ENCODE results near the gene ARHGAP28.
A peak's percentile ranks its signal among the peaks of the same experiment; 100 is the strongest.

ARHGAP28 gene

DNA sequence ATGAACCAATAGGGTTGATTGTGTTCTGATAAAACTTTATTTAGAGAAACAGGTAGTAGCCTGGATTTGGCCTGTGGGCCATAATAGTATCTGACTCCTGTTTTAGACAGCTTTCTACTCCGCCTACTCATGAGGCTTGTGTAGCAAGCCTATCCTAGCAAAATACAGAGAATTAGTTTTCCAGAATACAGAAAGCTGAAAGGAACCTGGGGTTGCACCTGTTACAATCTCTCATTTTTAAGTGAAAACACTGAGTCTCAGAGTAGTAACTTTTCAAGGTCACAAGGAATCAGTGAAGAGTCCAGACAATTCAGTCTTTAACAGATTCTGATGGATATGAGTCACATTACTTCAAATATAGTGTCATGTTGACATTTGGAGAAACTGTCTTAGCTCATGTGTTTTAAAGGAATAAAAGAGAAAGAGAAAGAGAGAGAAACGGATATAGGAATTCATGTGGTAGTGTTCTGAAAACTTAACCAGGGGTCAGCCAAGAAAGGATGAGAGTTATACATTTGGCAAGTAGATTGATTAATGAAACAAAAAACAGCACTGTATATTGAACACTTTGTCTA is 17.0 kb downstream of the ARHGAP28 start:
- Histone ChIP-seq H3K27ac (ENCODE audit: insufficient read depth, low read depth, low read length, poor library complexity, severe bottlenecking) (no peak overlapping the region), H3K4me3 (ENCODE audit: insufficient read depth, low read depth, low read length) (no peak overlapping the region), H3K27me3 (ENCODE audit: control insufficient read depth, insufficient read depth, low read length, poor library complexity, severe bottlenecking) (no peaks in the 10 kb centered on the region), H3K9me3 (ENCODE audit: control insufficient read depth, low read length) (no peaks in the 10 kb centered on the region), H3K4me1 (ENCODE audit: control insufficient read depth, insufficient read depth, low read length) (no peaks in the 10 kb centered on the region), H3K36me3 (ENCODE audit: control insufficient read depth, insufficient read depth, low read length) (no peaks in the 10 kb centered on the region)
- 93 to 98% methylated on average over 2 of the region's 2 CpGs for WGBS, 2 experiments

DNA sequence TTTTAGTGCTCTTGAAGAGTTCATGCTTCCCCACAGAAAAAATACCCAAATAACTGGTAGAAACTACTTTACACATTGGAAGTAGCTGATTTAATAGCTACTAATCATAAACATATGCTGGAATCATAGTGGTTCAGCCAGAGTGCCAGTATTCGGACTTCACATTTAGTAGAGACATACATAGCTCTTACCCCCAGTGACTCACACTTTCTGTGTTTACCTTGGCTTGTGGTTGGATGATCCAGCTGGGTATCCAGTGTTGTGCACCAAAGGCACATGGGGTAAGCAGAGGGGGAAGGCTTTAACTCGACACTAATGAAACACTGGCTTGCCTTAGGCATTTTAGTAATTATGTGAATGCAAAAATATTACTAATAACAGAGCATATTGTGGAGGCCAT is 18.1 kb downstream of the ARHGAP28 start:
- WGBS, 2 experiments: 94 to 96% methylated on average over 2 of the region's 2 CpGs
- H3K27ac ChIP-seq (ENCODE audit: insufficient read depth, low read depth, low read length, poor library complexity, severe bottlenecking): no peak overlapping the region
- H3K27me3 ChIP-seq (ENCODE audit: control insufficient read depth, insufficient read depth, low read length, poor library complexity, severe bottlenecking): no peaks in the 10 kb centered on the region
- H3K4me3 ChIP-seq (ENCODE audit: insufficient read depth, low read depth, low read length): no peak overlapping the region
- peaks cover 11% of the 10 kb centered on the region for H3K4me1 ChIP-seq (ENCODE audit: control insufficient read depth, insufficient read depth, low read length)
- H3K36me3 ChIP-seq (ENCODE audit: control insufficient read depth, insufficient read depth, low read length): no peaks in the 10 kb centered on the region
- H3K9me3 ChIP-seq (ENCODE audit: control insufficient read depth, low read length): no peaks in the 10 kb centered on the region

DNA sequence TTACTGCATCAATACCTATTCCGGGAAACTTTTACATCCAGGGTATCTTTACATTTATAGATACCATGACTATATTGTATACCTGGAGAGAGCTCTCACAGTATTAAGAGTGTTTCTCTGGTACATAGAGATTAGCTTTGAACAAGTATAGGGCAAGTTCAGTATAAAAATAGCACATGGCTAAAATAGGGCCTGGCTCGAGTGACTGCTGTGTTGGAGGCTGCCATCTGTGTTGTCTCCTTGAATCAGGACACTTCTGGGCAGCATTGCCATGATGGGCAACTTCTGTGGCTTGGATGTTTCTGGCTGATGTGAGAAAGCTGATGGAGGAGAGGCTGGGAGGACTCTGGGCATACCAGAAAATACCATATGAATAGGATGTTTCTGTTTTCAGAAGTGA is 18.7 kb downstream of the ARHGAP28 start:
- no peak overlapping the region for H3K27ac ChIP-seq (ENCODE audit: insufficient read depth, low read depth, low read length, poor library complexity, severe bottlenecking)
- no peak overlapping the region for H3K4me3 ChIP-seq (ENCODE audit: insufficient read depth, low read depth, low read length)
- H3K9me3 ChIP-seq (ENCODE audit: control insufficient read depth, low read length): no peaks in the 10 kb centered on the region
- H3K36me3 ChIP-seq (ENCODE audit: control insufficient read depth, insufficient read depth, low read length): no peaks in the 10 kb centered on the region
- WGBS, 2 experiments: 95 to 98% methylated on average over 1 to 2 of the region's 2 CpGs
- H3K4me1 ChIP-seq (ENCODE audit: control insufficient read depth, insufficient read depth, low read length): peaks cover 11% of the 10 kb centered on the region
- H3K27me3 ChIP-seq (ENCODE audit: control insufficient read depth, insufficient read depth, low read length, poor library complexity, severe bottlenecking): no peaks in the 10 kb centered on the region

DNA sequence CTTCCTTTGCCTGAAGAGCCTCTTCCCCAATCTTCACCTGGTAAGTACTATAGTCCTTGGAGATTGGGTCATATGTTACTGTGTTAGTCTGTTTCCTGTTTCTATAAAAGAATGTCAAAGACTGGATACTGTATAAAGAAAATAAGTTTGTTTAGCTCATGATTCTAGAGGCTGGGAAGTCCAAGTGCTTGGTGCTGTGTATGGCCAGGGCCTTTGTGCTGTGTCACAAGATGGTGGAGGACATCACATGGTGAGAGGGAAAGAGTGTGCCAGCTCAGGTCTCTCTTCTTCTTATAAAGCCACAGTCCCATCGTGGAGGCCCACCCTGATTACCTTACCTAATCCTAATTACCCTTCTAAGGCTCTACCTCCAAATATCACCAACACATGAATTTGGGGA is 20.9 kb downstream of the ARHGAP28 start:
- no peaks in the 10 kb centered on the region for H3K36me3 ChIP-seq (ENCODE audit: control insufficient read depth, insufficient read depth, low read length)
- no peak overlapping the region for H3K4me3 ChIP-seq (ENCODE audit: insufficient read depth, low read depth, low read length)
- no peaks in the 10 kb centered on the region for H3K9me3 ChIP-seq (ENCODE audit: control insufficient read depth, low read length)
- WGBS, 2 experiments: 86 to 91% methylated on average over 1 of the region's 1 CpG
- no peaks in the 10 kb centered on the region for H3K27me3 ChIP-seq (ENCODE audit: control insufficient read depth, insufficient read depth, low read length, poor library complexity, severe bottlenecking)
- peaks cover 11% of the 10 kb centered on the region for H3K4me1 ChIP-seq (ENCODE audit: control insufficient read depth, insufficient read depth, low read length)
- H3K27ac ChIP-seq (ENCODE audit: insufficient read depth, low read depth, low read length, poor library complexity, severe bottlenecking): no peak overlapping the region

DNA sequence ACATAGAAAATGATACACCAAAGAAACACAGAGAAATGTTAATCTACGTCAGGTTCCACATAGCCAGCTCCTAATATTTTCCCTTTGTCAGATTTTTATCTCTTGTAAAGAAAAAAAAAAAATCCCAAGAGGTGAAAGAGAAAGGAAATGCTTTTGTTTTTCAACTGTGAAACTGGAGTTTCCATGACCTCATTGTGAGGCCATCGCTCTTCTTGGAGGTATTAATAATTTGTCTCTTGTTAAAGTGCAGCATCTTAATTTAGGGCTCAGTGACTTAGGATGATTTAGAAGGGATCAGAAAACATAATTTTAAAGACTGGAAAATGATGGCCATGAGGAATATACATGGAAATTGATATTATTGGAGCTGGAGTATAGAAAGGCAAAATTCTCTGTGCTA is 21.7 kb downstream of the ARHGAP28 start:
- H3K36me3 ChIP-seq (ENCODE audit: control insufficient read depth, insufficient read depth, low read length): no peaks in the 10 kb centered on the region
- H3K27ac ChIP-seq (ENCODE audit: insufficient read depth, low read depth, low read length, poor library complexity, severe bottlenecking): no peak overlapping the region
- WGBS, 2 experiments: 94 to 97% methylated on average over 2 of the region's 2 CpGs

DNA sequence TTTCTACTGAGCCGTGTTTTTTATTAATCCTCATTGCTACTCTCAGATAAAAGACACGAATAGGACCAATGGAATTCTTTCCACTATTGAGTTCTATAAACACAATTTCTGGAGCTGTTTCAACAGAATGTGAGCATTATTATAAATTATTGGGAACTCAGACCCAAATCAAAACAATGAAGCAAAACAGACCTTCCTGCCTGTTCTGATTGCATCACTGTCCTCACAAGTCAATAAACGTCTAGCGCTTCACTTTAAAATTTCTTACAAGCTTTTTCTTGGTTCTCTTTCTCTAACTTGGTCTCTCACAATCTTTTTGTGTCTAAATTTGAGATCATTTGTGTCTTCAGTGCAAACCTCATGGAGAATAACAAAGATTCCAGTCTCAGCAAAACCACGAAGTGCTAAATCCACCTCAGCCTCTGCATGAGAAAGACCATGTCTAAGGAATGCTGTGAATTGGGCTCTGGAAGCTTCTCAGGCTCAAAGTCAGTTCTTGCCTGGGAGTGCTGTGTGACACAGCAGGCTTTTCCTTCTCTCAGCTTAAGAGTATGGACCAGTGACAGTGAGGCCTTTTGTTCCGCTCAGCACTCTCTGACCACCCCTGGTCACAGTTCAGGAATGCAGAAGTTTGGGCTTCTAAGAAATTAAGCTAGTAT is 22.8 kb downstream of the ARHGAP28 start:
- Histone ChIP-seq H3K36me3 (ENCODE audit: control insufficient read depth, insufficient read depth, low read length) (no peaks in the 10 kb centered on the region), H3K9me3 (ENCODE audit: control insufficient read depth, low read length) (no peaks in the 10 kb centered on the region), H3K4me1 (ENCODE audit: control insufficient read depth, insufficient read depth, low read length) (peaks cover 11% of the 10 kb centered on the region), H3K4me3 (ENCODE audit: insufficient read depth, low read depth, low read length) (no peak overlapping the region), H3K27ac (ENCODE audit: insufficient read depth, low read depth, low read length, poor library complexity, severe bottlenecking) (peak overlapping the region; percentile 84), H3K27me3 (ENCODE audit: control insufficient read depth, insufficient read depth, low read length, poor library complexity, severe bottlenecking) (no peaks in the 10 kb centered on the region)
- WGBS, 2 experiments: 22 to 27% methylated on average over 6 of the region's 6 CpGs

More for the DNA sequence above, 21.7 kb downstream of the ARHGAP28 start:
- Histone ChIP-seq H3K9me3 (ENCODE audit: control insufficient read depth, low read length) (no peaks in the 10 kb centered on the region), H3K27me3 (ENCODE audit: control insufficient read depth, insufficient read depth, low read length, poor library complexity, severe bottlenecking) (no peaks in the 10 kb centered on the region), H3K4me1 (ENCODE audit: control insufficient read depth, insufficient read depth, low read length) (peaks cover 11% of the 10 kb centered on the region), H3K4me3 (ENCODE audit: insufficient read depth, low read depth, low read length) (no peak overlapping the region)

DNA sequence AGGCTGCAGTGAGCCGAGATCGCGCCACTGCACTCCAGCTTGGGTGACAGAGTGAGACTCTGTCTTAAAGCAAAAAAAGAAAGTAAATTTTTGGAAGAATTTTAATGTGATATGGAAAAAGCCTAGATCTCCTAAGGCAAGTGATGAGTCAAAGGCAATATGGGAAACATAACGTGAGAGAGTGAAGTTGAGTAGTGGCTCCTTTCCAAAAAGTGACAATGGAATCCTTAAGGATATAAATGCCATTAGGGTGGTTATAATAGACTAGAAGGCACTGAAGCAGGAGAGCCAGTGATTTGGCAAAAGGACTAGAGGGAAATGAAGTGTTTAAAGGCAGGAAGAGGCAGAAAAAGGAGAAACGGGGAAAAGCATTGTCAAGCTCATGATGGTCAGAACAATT is 25.6 kb downstream of the ARHGAP28 start:
- Histone ChIP-seq H3K36me3 (ENCODE audit: control insufficient read depth, insufficient read depth, low read length) (no peaks in the 10 kb centered on the region), H3K27me3 (ENCODE audit: control insufficient read depth, insufficient read depth, low read length, poor library complexity, severe bottlenecking) (no peaks in the 10 kb centered on the region), H3K27ac (ENCODE audit: insufficient read depth, low read depth, low read length, poor library complexity, severe bottlenecking) (no peak overlapping the region), H3K4me1 (ENCODE audit: control insufficient read depth, insufficient read depth, low read length) (peaks cover 32% of the 10 kb centered on the region), H3K4me3 (ENCODE audit: insufficient read depth, low read depth, low read length) (no peak overlapping the region), H3K9me3 (ENCODE audit: control insufficient read depth, low read length) (no peaks in the 10 kb centered on the region)
- WGBS, 2 experiments: 92 to 93% methylated on average over 5 of the region's 5 CpGs

DNA sequence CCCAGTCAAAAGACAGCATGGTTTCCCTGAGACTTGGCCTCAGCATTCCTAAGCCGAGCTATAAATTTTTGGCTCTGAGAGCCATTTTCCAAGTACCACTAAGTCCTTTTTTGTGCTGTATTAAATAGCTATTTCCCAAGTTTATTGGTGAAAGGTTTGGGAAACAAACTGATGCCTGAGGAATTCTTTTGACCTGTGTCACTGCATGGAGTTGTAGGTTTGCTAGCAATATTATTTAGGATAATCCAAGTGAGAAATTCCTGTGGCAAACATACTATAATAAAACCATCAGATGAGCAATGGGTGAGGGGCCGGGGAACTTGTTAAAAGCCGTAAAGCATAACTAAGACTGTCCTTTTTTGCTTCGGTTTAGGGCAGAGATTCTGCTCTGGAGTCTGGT is 28.4 kb downstream of the ARHGAP28 start:
- Histone ChIP-seq H3K4me1 (ENCODE audit: control insufficient read depth, insufficient read depth, low read length) (peaks cover 21% of the 10 kb centered on the region), H3K27me3 (ENCODE audit: control insufficient read depth, insufficient read depth, low read length, poor library complexity, severe bottlenecking) (no peaks in the 10 kb centered on the region), H3K36me3 (ENCODE audit: control insufficient read depth, insufficient read depth, low read length) (no peaks in the 10 kb centered on the region), H3K27ac (ENCODE audit: insufficient read depth, low read depth, low read length, poor library complexity, severe bottlenecking) (peak overlapping the region; percentile 40), H3K4me3 (ENCODE audit: insufficient read depth, low read depth, low read length) (no peak overlapping the region), H3K9me3 (ENCODE audit: control insufficient read depth, low read length) (no peaks in the 10 kb centered on the region)
- WGBS, 2 experiments: 92% methylated on average over 4 of the region's 4 CpGs

DNA sequence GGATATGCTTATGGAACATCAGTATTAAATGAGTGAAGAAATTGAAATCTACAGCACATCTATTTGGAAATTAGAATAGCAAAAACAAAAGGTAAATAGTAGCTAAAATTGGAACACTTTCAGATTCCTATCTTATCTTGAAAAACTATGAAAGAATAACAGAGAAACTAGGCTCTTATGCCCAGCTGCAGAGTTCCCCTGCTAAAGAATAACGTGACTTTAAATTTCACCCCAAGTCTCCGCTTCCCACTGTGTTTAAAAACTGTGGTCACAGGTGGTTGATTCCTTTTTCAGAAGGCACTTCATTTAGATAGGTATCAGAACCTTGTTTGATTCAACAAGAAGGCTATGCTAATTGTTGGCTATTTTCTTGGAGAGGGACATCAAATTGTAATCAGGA is 30.1 kb downstream of the ARHGAP28 start:
- Histone ChIP-seq H3K9me3 (ENCODE audit: control insufficient read depth, low read length) (no peaks in the 10 kb centered on the region), H3K27me3 (ENCODE audit: control insufficient read depth, insufficient read depth, low read length, poor library complexity, severe bottlenecking) (no peaks in the 10 kb centered on the region), H3K4me3 (ENCODE audit: insufficient read depth, low read depth, low read length) (no peak overlapping the region), H3K27ac (ENCODE audit: insufficient read depth, low read depth, low read length, poor library complexity, severe bottlenecking) (no peak overlapping the region), H3K36me3 (ENCODE audit: control insufficient read depth, insufficient read depth, low read length) (no peaks in the 10 kb centered on the region), H3K4me1 (ENCODE audit: control insufficient read depth, insufficient read depth, low read length) (peaks cover 23% of the 10 kb centered on the region)
- WGBS, 2 experiments: 55 to 61% methylated on average over 2 of the region's 2 CpGs

DNA sequence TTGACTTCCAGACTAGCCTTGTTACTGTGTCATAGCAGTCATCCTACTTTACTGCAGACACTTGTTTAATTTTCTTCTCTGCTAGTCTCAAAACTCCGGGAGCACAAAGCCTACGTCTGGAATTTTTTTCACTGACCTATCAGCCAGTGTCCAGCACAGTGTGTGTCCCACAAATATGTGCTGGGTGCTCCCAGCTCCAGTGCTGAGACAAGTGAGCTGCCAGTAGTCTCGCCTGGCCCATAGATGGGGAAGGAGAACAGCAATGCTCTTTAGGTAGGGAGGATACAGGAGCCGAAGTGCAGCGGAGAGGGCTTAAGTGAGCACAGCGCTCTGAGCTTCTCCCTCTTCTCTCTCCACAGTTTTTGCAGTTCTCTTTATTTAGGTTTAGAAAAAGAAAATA is 34.0 kb downstream of the ARHGAP28 start:
- Histone ChIP-seq H3K36me3 (ENCODE audit: control insufficient read depth, insufficient read depth, low read length) (no peaks in the 10 kb centered on the region), H3K27ac (ENCODE audit: insufficient read depth, low read depth, low read length, poor library complexity, severe bottlenecking) (no peak overlapping the region), H3K9me3 (ENCODE audit: control insufficient read depth, low read length) (no peaks in the 10 kb centered on the region), H3K4me1 (ENCODE audit: control insufficient read depth, insufficient read depth, low read length) (peaks cover 13% of the 10 kb centered on the region), H3K27me3 (ENCODE audit: control insufficient read depth, insufficient read depth, low read length, poor library complexity, severe bottlenecking) (no peaks in the 10 kb centered on the region), H3K4me3 (ENCODE audit: insufficient read depth, low read depth, low read length) (no peak overlapping the region)
- WGBS, 2 experiments: 92 to 96% methylated on average over 3 to 6 of the region's 6 CpGs
